Upper lobe of right lung (tissue), 1 donor: ENCODE results near the gene COQ3. TPM values are rescaled to one million over a fixed set of nuclear protein-coding genes. Genes with fewer than 3 reads are reported as not detected.
A peak's percentile ranks its signal among the peaks of the same experiment; 100 is the strongest.

Experiments used
- ATAC-seq: fragments of 200-7000 bp; cut with Tn5 transposase; one replicate; pipeline ENCODE4 v1.9.1; 2020; ENCODE audit warnings: mild to moderate bottlenecking, moderate library complexity
- DNase-seq: peaks from one replicate; pipeline ENCODE4 v3.0.0-alpha.2; 2020
- H3K27ac ChIP-seq: fragments of 200-600 bp; one replicate; pipeline ENCODE4 v1.8.0; 2022
- H3K27me3 ChIP-seq: fragments of 200-600 bp; one replicate; pipeline ENCODE4 v1.8.0; 2022; ENCODE audit warnings: mild to moderate bottlenecking
- H3K36me3 ChIP-seq: fragments of 200-600 bp; one replicate; pipeline ENCODE4 v1.8.0; 2022
- H3K4me1 ChIP-seq: fragments of 200-600 bp; one replicate; pipeline ENCODE4 v1.8.0; 2022
- H3K4me3 ChIP-seq: fragments of 200-600 bp; one replicate; pipeline ENCODE4 v1.8.0; 2022; ENCODE audit warnings: mild to moderate bottlenecking
- H3K9me3 ChIP-seq: fragments of 200-600 bp; one replicate; pipeline ENCODE4 v1.8.0; 2022
- intact Hi-C: fragments of 100-400 bp; cut with DNase I; formaldehyde crosslinking; loops from one replicate; pipeline ENCODE4 v1.11.0; 2022
- total RNA-seq: library from RNA; stranded (reverse); fragmentation: NEBNext Ultra II Directional; extraction: Animal tissue kit (Norgen Biotek cat#: 25700); gene quantifications from one replicate; pipeline ENCODE4 v1.2.1, GENCODE V29; 2021
- TF ChIP-seq, protein P1 (sequence below): fragments of 200-600 bp; IDR thresholded peaks from one replicate; pipeline ENCODE4 v1.8.0; 2022; ENCODE audit warnings: antibody characterized with exemption
- donor health status: DM: no; HTN: yes; CAD: no; lungs with severe emphysema.

COQ3 gene
- total RNA-seq, 1 donor from 2014 or later = 3.9 TPM

DNA sequence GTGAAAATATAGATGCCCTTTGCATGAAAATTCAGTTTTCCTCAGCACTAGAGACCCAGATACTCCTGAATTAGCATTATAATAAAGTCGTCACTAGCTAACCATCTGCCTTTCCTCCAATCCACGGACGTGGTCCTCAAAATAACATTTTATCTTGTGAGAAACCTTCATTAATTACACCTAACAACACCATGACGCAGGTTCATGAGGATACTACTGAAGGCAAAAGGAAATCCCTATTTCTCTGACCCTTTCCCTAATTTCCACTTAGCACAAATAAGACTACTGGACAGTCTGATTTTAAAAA, 32.4 kb upstream of the COQ3 start:
- intact Hi-C loops = no loop called here
- H3K36me3 ChIP-seq = peaks cover 2% of the 10 kb centered on the region
- peak overlapping the region; percentile 100 for H3K27ac ChIP-seq
- peak overlapping the region; percentile 89 for H3K4me3 ChIP-seq
- TF ChIP-seq, protein P1, sequence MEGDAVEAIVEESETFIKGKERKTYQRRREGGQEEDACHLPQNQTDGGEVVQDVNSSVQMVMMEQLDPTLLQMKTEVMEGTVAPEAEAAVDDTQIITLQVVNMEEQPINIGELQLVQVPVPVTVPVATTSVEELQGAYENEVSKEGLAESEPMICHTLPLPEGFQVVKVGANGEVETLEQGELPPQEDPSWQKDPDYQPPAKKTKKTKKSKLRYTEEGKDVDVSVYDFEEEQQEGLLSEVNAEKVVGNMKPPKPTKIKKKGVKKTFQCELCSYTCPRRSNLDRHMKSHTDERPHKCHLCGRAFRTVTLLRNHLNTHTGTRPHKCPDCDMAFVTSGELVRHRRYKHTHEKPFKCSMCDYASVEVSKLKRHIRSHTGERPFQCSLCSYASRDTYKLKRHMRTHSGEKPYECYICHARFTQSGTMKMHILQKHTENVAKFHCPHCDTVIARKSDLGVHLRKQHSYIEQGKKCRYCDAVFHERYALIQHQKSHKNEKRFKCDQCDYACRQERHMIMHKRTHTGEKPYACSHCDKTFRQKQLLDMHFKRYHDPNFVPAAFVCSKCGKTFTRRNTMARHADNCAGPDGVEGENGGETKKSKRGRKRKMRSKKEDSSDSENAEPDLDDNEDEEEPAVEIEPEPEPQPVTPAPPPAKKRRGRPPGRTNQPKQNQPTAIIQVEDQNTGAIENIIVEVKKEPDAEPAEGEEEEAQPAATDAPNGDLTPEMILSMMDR = no peak
- no peaks in the 10 kb centered on the region for H3K9me3 ChIP-seq
- H3K27me3 ChIP-seq = no peaks in the 10 kb centered on the region
- ATAC-seq (no peak), DNase-seq (no peak)
- H3K4me1 ChIP-seq = peaks cover 40% of the 10 kb centered on the region

DNA sequence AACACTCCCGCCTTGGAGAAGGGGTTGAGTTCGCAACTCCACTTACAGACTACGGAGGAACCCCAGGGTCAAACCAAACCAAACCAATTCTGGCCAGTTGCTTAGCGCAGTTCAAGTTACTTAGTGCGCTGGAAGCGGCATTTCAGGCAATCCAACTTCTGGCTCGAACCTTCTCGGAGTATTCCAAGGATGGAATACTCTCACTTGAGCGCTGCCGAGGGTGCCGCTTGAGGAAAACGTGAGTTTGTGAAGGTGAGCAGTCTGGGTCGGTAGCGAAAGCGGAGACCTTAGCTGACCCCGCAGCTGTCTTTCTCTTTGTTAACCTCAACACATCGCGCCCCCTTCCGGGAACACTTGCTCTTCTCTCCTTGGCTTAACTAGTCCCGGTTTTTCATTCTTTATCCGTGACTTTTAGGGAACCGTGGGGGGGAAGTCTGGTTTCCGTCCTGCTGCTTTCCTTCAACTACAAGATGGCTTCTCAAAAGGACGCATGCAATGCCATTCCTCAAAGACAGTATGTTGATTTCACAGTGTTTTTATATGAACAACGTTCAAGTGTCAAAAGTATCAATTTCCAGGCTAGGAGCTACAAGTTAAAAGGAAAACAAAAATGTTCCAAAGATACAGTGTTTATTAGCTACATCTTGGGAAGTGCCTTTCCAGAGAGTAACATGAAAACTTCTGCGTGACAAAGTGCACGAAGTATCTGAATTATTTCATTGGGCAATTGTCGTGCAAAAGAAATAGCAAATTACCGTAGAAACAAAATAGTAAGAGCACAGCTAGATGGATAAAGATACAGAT, 31.9 kb upstream of the COQ3 start:
- Histone ChIP-seq H3K27ac (peak overlapping the region; percentile 100), H3K27me3 (no peaks in the 10 kb centered on the region), H3K4me3 (peak overlapping the region; percentile 89), H3K9me3 (no peaks in the 10 kb centered on the region), H3K36me3 (no peaks in the 10 kb centered on the region), H3K4me1 (peaks cover 43% of the 10 kb centered on the region)
- intact Hi-C loops = no loop called here
- ATAC-seq = peak; percentile 84
- DNase-seq = peak; percentile 91
- TF ChIP-seq, protein P1 = peak; percentile 38

DNA sequence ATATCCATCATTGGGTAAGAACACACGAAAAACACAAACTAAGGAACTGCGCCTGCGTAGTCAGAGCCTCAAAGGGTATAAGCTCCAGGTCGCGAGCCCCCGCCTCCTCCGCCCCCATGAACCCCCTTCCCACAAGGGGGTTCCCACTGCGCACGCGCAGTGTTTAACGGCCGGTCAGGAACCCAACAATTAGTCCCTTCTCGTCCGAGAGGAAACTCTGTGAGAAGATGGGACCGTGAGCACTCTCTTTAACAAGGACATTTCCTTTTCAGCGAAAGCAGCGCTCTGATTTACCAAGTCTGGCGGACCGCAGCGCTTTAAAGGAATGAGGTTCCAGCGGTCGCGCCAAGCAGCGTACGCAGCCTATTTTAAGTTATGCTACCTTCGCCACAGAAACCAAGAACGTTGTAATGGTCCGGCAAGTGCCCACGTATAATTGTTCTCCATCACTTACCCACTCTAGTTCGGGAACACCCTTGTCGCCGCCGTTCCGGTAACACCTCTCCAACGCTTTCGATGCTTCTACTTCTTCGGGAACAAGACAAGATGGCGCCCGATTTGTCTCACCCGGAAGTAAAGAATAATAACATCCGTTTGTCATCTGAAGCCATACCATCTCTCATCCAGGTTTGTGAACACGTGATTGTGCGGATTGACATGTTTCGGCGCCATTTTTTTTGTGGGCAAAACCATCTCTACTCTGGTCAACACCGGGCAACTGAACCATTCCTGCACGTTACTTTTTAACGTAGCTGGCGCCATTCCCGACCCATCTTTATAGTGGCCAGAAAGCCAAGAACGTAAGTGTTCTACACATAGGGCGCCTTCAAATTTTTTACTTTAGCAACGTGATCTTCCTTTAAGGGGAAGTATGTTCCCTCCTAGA, 31.0 kb upstream of the COQ3 start, which contains the start of gene PNISR:
Gene PNISR (minus strand): TSS at position 548 of the 886 bp plus-strand sequence. CDS start 10,649 bp downstream, outside the sequence.
- Histone ChIP-seq H3K9me3 (no peaks in the 10 kb centered on the region), H3K4me1 (peaks cover 51% of the 10 kb centered on the region), H3K36me3 (no peaks in the 10 kb centered on the region), H3K4me3 (peak within 1 kb of the TSS; percentile 89), H3K27me3 (no peaks in the 10 kb centered on the region), H3K27ac (peak within 1 kb of the TSS; percentile 100)
- TF ChIP-seq, protein P1 = no peak
- ATAC-seq (peak; percentile 95), DNase-seq (peak; percentile 92)
- intact Hi-C loops = no loop called here

DNA sequence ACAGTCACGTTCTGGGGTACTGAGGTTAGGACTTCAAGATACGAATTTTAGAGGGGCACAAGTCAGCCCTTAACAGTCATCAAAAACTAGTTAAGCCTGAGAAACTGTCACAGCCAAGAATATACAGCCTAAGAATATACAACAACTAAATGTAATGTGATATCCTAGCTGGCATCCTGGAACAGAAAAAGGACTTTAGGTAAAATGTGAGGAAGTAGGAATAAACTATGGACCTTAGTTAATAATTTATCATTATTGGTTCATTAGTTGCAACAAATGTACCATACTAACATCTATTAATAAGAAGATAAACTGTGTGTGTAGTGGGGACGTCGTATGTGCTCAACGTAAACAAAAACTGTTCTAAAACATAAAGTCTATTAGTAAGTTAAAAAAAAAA, 30.0 kb upstream of the COQ3 start:
- Histone ChIP-seq H3K9me3 (no peaks in the 10 kb centered on the region), H3K4me3 (peak overlapping the region; percentile 89), H3K27ac (no peak overlapping the region), H3K27me3 (no peaks in the 10 kb centered on the region), H3K4me1 (peaks cover 58% of the 10 kb centered on the region), H3K36me3 (no peaks in the 10 kb centered on the region)
- DNase-seq (no peak), ATAC-seq (no peak)
- intact Hi-C loops = no loop called here
- TF ChIP-seq, protein P1 = no peak

DNA sequence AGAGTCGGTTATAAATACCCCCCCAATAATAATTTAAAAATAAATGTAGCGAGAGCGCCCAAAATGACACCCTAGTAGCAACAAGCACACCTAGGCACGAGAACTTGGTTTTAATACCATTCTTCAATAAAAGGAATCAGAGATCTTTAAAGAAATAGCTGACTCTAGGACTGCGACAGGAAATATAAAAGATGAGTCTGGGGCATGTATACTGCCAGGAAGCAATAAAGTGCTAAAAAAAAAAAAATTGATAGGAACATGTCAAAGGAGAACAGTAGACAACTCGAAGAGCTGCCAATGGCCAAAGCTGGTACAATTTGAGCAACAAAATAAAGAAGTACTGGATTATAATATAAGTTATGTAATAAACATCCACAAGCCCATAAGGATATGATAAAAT, 28.9 kb upstream of the COQ3 start:
- DNase-seq (no peak), ATAC-seq (no peak)
- intact Hi-C loops = no loop called here
- no peaks in the 10 kb centered on the region for H3K36me3 ChIP-seq
- H3K27ac ChIP-seq = no peak overlapping the region
- no peaks in the 10 kb centered on the region for H3K27me3 ChIP-seq
- H3K4me3 ChIP-seq = no peak overlapping the region
- H3K9me3 ChIP-seq = no peaks in the 10 kb centered on the region
- H3K4me1 ChIP-seq = peaks cover 58% of the 10 kb centered on the region
- TF ChIP-seq, protein P1 = no peak
